ENCODE results near the gene PCNX2. TPM values are rescaled to one million over a fixed set of nuclear protein-coding genes. Genes with fewer than 3 reads are reported as not detected.
"Not testable (repeated sequence)": the region's sequence is repeated elsewhere in the genome, so short reads cannot be mapped to it uniquely, and the experiment has no call there.

PCNX2 gene
- total and polyA plus RNA-seq, 8 donors, result 3.0 to 34.4 (median 9.9) TPM

DNA sequence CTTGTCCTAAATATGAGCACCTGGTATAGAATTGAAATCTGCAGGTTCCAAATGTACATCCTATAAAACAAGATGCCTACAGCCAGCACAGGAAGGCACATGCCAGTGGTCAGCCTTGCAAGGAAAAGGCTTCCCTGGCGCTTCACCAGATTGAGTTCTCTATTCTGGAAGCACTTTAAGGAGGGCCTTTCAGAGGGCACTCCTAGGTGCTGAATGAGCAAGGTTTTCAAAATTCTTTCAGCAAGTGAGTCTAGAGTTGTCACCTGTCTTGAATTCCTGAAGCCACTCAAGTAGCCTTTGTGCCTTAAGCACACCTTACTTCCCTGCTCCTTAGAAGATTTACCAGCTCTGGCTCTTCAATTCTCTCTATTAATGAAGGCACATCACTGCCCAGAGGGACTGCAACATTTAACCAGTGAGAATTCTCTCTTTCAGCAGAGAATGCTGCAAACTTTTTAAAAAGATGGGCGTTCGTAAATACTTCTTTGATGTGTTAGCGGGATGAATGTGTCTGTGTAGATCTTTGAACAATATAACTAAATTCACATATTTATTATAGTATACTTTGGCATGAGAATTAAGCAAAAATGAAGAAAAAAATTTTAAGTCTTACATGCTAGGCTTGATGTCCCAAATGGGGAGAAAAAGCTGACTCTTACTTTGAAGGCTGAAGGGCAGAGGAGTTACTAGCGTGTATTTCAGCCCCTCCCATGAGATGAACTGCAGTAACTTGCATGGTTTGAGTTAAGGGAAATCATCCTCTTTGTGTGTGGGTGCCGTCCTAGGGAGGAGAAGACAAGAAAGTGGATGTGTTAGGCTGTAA is 183.1 kb downstream of the PCNX2 start:
- Histone ChIP-seq H3K27me3 (no peaks in the 10 kb centered on the region), H3K36me3 (peaks cover 0 to 3% (median 0%) of the 10 kb centered on the region in 4 donors), H3K4me3 (no peak overlapping the region), H3K4me1 (peaks cover 0 to 18% (median 5%) of the 10 kb centered on the region in 4 donors), H3K27ac (peak overlapping the region in 3 of 5 donors; percentile 64 to 84 (median 78)), H3K9me3 (no peaks in the 10 kb centered on the region)
- intact Hi-C loops (cut with DNase I; ENCODE audit: low total_unique reads), result no loop called here
- 79 to 88% (median 83%) methylated on average over 6 of the region's 6 CpGs for WGBS, 5 donors
- no peak for DNase-seq
- TF ChIP-seq, protein P1, sequence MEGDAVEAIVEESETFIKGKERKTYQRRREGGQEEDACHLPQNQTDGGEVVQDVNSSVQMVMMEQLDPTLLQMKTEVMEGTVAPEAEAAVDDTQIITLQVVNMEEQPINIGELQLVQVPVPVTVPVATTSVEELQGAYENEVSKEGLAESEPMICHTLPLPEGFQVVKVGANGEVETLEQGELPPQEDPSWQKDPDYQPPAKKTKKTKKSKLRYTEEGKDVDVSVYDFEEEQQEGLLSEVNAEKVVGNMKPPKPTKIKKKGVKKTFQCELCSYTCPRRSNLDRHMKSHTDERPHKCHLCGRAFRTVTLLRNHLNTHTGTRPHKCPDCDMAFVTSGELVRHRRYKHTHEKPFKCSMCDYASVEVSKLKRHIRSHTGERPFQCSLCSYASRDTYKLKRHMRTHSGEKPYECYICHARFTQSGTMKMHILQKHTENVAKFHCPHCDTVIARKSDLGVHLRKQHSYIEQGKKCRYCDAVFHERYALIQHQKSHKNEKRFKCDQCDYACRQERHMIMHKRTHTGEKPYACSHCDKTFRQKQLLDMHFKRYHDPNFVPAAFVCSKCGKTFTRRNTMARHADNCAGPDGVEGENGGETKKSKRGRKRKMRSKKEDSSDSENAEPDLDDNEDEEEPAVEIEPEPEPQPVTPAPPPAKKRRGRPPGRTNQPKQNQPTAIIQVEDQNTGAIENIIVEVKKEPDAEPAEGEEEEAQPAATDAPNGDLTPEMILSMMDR (IDR thresholded peaks at IDR 0.05), result no peak
- TF ChIP-seq EP300 (IDR thresholded peaks at IDR 0.05) (no peak), POLR2A (IDR thresholded peaks at IDR 0.05) (no peak), POLR2AphosphoS5 (IDR thresholded peaks at IDR 0.05) (no peak)

DNA sequence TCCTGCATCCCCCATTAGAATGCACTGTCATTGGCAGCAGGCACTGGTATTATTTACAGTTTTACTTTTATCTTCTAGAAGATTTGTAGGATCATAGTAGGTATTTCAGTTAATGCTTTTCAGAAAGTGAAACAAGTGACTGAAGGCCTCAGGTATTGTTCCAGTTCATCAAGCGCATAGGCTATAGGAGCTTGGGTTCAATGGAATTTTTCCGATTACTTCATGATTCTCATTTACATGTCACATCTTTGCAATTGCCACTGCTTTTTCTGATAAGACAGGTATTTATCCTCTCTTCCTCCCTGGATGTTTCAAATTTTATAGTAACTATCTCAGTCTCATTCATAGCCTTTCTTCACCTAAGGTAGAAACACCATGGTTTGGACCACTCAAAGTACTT is 183.8 kb downstream of the PCNX2 start:
- Histone ChIP-seq H3K36me3 (peaks cover 0 to 3% (median 0%) of the 10 kb centered on the region in 4 donors), H3K27me3 (no peaks in the 10 kb centered on the region), H3K9me3 (no peaks in the 10 kb centered on the region), H3K4me1 (peaks cover 0 to 18% (median 5%) of the 10 kb centered on the region in 4 donors), H3K4me3 (no peak overlapping the region), H3K27ac (no peak overlapping the region)
- intact Hi-C loops (cut with DNase I; ENCODE audit: low total_unique reads), result no loop called here
- no peak for DNase-seq
- TF ChIP-seq EP300 (IDR thresholded peaks at IDR 0.05) (no peak), POLR2AphosphoS5 (IDR thresholded peaks at IDR 0.05) (no peak), POLR2A (IDR thresholded peaks at IDR 0.05) (no peak)
- TF ChIP-seq, protein P1 (IDR thresholded peaks at IDR 0.05), result no peak
- WGBS, 5 donors, result 97 to 100% (median 98%) methylated on average over 2 of the region's 2 CpGs

DNA sequence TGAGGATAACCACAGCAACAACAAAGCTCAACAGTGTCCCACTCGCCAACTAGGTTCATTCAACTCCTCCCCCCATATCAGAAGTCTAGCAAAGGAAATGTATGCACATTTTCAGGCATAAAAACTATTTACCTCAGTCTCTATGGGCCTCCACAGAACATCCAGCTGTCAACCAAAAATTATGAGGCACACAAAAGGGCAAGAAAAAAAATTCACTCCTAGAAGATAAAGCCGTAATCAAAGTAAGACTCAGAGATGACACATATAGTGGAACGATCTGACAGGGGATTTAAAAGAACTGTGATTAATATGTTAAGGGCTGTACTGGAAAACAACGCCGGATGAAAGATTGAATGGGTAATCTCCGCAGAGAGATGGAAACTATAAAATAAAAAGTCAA is 186.4 kb downstream of the PCNX2 start:
- intact Hi-C loops (cut with DNase I; ENCODE audit: low total_unique reads), result no loop called here
- Histone ChIP-seq H3K4me1 (peaks cover 0 to 11% (median 5%) of the 10 kb centered on the region in 4 donors), H3K27me3 (no peaks in the 10 kb centered on the region), H3K36me3 (peaks cover 0 to 3% (median 0%) of the 10 kb centered on the region in 4 donors), H3K9me3 (no peaks in the 10 kb centered on the region), H3K27ac (no peak overlapping the region), H3K4me3 (no peak overlapping the region)
- no peak for DNase-seq
- TF ChIP-seq, protein P1 (IDR thresholded peaks at IDR 0.05), result no peak
- TF ChIP-seq POLR2A (IDR thresholded peaks at IDR 0.05), result no peak
- no peak for TF ChIP-seq EP300 (IDR thresholded peaks at IDR 0.05)
- TF ChIP-seq POLR2AphosphoS5 (IDR thresholded peaks at IDR 0.05), result no peak
- 86 to 95% (median 89%) methylated on average over 6 of the region's 6 CpGs for WGBS, 5 donors

DNA sequence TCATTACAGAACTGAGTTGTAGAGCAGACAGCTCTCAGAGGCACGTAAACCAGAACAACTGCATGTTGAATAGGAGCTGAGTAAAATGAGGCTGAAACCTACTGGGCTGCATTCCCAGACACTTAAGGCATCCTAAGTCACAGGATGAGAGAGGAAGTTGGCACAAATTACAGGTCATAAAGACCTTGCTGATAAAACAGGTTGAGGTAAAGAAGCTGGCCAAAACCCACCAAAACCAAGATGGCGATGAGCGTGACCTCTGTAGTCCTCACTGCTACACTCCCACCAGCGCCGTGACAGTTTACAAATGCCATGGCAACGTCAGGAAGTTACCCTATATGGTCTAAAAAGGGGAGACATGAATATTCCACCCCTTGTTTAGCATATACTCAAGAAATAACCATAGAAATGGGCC is 187.8 kb downstream of the PCNX2 start:
- H3K27ac ChIP-seq; H3K36me3 ChIP-seq; intact Hi-C loops (cut with DNase I; ENCODE audit: low total_unique reads); H3K9me3 ChIP-seq; H3K4me1 ChIP-seq; H3K27me3 ChIP-seq; H3K4me3 ChIP-seq; DNase-seq: not testable (repeated sequence)
- 83 to 96% (median 94%) methylated on average over 6 of the region's 6 CpGs for WGBS, 5 donors

DNA sequence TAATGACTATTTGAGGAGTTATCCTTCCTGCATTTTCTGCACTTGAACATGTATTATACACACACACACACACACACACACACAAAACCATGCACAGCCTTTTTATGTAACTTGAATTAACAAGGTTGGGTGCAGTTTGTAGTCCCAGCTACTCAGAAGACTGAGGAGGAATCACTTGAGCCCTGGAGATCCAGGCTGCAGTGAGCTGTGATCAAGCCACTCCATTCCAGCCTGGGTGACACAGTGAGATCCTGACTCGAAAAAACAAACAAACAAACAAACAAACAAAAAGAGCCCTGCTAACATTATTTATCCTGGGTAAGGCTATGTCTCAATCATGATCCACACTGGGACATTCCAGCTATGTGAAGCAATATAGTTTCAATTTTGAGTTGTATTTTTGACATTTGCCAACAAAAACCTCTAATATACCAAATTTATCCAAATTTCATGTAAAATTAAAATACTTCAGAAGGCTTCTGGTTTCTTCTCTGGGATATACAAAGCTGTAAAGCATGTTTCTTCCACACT is 188.3 kb downstream of the PCNX2 start:
- TF ChIP-seq, protein P1 (IDR thresholded peaks at IDR 0.05), result no peak
- TF ChIP-seq POLR2A (IDR thresholded peaks at IDR 0.05), result no peak
- no peak for TF ChIP-seq POLR2AphosphoS5 (IDR thresholded peaks at IDR 0.05)
- TF ChIP-seq EP300 (IDR thresholded peaks at IDR 0.05), result no peak
- no peak for DNase-seq
- H3K9me3 ChIP-seq, result no peaks in the 10 kb centered on the region
- H3K36me3 ChIP-seq, result peaks cover 0 to 2% (median 0%) of the 10 kb centered on the region in 4 donors
- intact Hi-C loops (cut with DNase I; ENCODE audit: low total_unique reads), result no loop called here
- H3K27me3 ChIP-seq, result no peaks in the 10 kb centered on the region
- H3K4me1 ChIP-seq, result no peaks in the 10 kb centered on the region
- no peak overlapping the region for H3K4me3 ChIP-seq
- no peak overlapping the region for H3K27ac ChIP-seq
- 38 to 74% (median 56%) methylated on average over 1 of the region's 1 CpG for WGBS, 5 donors

All from stomach (tissue), 9 donors.